Sigmoid colon (tissue), 4 donors: Measurements from ENCODE around the gene YIF1B.

Experiments
- POLR2A ChIP-seq, 2 donors: fragments of 450-650 bp; IDR thresholded peaks; one replicate each; pipeline ENCODE4 v1.6.1; 2016; ENCODE audit warnings: antibody characterized with exemption in 2 of 2, mild to moderate bottlenecking in 2 of 2, moderate library complexity in 2 of 2
- POLR2AphosphoS5 ChIP-seq, 4 donors: sonication (generic); formaldehyde crosslinking; IDR thresholded peaks; one replicate each; pipeline ENCODE4 v1.6.1; 2017; ENCODE audit warnings: antibody characterized with exemption in 4 of 4
- TF ChIP-seq, protein P1 (sequence below), 4 experiments: fragments of 450-650 bp in 3 of 4; fragments of 200-600 bp in 1 of 4; IDR thresholded peaks; one replicate each; pipeline ENCODE4 v1.5.1; 2016 to 2019; ENCODE audit warnings: antibody characterized with exemption in 4 of 4, mild to moderate bottlenecking in 3 of 4, moderate library complexity in 2 of 4

DNA sequence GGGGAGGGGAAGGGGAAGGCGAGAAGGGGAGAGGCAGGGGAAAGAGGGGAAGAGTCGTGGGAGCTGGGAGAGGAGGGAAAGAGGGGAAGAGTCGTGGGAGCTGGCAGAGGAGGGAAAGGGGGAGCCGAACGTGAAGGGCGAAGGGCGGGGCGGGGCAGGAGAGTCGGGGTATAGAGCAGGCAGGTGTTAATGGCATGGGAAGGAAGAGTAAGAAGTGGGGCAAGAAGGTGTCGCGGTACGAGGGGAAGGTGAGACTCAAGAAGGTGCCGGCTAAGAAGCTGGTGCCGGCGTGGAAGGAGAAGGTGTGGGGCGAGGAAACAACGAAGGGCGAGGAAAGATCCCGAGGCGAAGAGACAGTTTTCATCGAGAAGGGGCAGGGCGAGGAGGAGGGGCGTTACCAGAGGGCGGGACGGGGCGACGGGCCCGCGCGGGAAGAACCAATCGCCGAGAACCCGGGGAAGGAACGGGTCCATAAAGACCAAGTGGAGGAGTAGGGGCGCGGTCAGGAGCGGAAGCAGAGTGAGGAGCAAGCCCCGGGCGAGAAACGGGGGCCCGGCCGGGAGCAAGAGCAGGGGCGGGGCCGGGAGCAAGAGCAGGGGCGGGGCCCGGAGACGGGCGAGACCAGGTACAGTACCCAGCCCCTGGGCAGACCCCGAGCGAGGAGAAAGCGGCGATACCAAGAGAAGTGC lies 20.3 kb upstream of the YIF1B start:
- TF ChIP-seq, protein P1, sequence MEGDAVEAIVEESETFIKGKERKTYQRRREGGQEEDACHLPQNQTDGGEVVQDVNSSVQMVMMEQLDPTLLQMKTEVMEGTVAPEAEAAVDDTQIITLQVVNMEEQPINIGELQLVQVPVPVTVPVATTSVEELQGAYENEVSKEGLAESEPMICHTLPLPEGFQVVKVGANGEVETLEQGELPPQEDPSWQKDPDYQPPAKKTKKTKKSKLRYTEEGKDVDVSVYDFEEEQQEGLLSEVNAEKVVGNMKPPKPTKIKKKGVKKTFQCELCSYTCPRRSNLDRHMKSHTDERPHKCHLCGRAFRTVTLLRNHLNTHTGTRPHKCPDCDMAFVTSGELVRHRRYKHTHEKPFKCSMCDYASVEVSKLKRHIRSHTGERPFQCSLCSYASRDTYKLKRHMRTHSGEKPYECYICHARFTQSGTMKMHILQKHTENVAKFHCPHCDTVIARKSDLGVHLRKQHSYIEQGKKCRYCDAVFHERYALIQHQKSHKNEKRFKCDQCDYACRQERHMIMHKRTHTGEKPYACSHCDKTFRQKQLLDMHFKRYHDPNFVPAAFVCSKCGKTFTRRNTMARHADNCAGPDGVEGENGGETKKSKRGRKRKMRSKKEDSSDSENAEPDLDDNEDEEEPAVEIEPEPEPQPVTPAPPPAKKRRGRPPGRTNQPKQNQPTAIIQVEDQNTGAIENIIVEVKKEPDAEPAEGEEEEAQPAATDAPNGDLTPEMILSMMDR (IDR thresholded peaks at IDR 0.05): no peak
- TF ChIP-seq POLR2A (IDR thresholded peaks at IDR 0.05) (peak in 1 of 2 donors; percentile 58), POLR2AphosphoS5 (IDR thresholded peaks at IDR 0.05) (peak; percentile 72 to 79 (median 76))
